Neutrophil (primary cell): ENCODE measurements around the gene NTSR1.

Experiments
- H3K27ac ChIP-seq: fragments of 200-600 bp; sonication (generic); 2 replicates; pipeline ENCODE4 v1.5.1; 2016; ENCODE audit warnings: mild to moderate bottlenecking, moderate library complexity
- H3K27me3 ChIP-seq: fragments of 200-600 bp; sonication (generic); 2 replicates; pipeline ENCODE4 v1.6.0; 2016; ENCODE audit warnings: mild to moderate bottlenecking
- H3K36me3 ChIP-seq: fragments of 200-600 bp; sonication (generic); 2 replicates; pipeline ENCODE4 v1.5.1; 2017
- H3K4me1 ChIP-seq, 2 experiments: fragments of 200-600 bp in 1 of 2; sonication (generic) in 1 of 2; 1 replicate in 1 of 2; 2 replicates in 1 of 2; pipeline versions ENCODE4 v1.5.1 to v1.6.1; 2013 to 2016; ENCODE audit warnings: low read depth in 1 of 2, low read length in 1 of 2, mild to moderate bottlenecking in 1 of 2, moderate library complexity in 1 of 2; ENCODE audit not compliant: control insufficient read depth in 1 of 2, insufficient read depth in 1 of 2
- H3K4me3 ChIP-seq, 2 experiments: fragments of 200-600 bp in 1 of 2; sonication (generic) in 1 of 2; 1 replicate in 1 of 2; 2 replicates in 1 of 2; pipeline ENCODE4 v1.5.1; 2013 to 2016; ENCODE audit warnings: low read depth in 1 of 2, low read length in 1 of 2, mild to moderate bottlenecking in 1 of 2, moderate library complexity in 1 of 2
- H3K9me3 ChIP-seq: fragments of 200-600 bp; sonication (generic); 2 replicates; pipeline ENCODE4 v1.5.1; 2016
- CTCF ChIP-seq: fragments of 200-600 bp; sonication (generic); IDR thresholded peaks from 2 replicates; pipeline ENCODE4 v1.5.1; 2016; ENCODE audit warnings: antibody characterized with exemption

NTSR1 gene

DNA sequence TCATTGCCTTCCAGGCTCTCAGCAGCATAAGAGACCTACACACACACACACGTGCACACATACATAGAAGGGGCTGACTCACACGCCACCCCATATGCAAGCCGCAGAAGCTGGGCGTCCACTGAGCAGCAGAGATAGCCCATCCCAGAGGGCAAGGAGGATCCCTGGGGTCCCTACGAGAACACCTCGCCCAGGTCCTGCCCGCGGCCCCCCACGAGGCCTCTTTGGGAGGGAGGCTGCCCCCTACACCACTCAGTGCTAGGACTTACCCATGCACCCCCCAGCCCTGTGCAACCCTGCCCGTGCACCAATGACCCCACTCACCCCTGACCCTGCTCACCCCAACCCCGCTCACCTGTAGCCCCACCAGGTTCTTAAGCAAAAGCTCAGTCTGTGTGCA, 20.6 kb upstream of the NTSR1 start:
- no peak for TF ChIP-seq CTCF
- no peak overlapping the region for H3K4me3 ChIP-seq
- no peaks in the 10 kb centered on the region for H3K9me3 ChIP-seq
- no peak overlapping the region for H3K27ac ChIP-seq
- peaks cover 22 to 38% of the 10 kb centered on the region in 2 experiments for H3K4me1 ChIP-seq
- H3K27me3 ChIP-seq, result peaks cover under 1% of the 10 kb centered on the region
- no peaks in the 10 kb centered on the region for H3K36me3 ChIP-seq

- no peak for TF ChIP-seq CTCF
- no peak overlapping the region for H3K27ac ChIP-seq
- no peak overlapping the region for H3K4me3 ChIP-seq
- H3K4me1 ChIP-seq, result peaks cover 18 to 31% of the 10 kb centered on the region in 2 experiments
- H3K27me3 ChIP-seq, result peaks cover 6% of the 10 kb centered on the region
- H3K9me3 ChIP-seq, result no peaks in the 10 kb centered on the region
- no peaks in the 10 kb centered on the region for H3K36me3 ChIP-seq
Observed at GRCh38 chr20:62688855-62689460, 19.7 kb upstream of the NTSR1 start.

DNA sequence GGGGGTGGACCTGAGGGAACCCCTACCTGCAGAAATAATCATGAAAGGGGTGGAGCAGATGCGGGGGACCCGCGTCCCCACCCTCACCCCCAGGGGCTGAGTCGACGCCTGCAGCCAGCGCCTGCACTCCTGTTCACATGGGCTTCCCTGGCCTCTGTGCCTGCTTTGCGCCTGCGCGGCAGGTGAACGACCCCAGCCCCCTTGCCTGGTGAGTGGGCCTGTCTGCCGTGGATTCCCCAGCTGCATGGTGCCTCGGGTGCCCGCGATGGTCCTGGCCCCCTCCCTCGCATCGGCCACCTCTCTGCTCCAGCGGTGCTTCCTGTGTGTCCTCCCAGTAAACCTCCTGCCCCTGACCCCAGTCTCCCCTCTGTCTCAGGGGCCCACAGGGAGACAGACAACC, 18.8 kb upstream of the NTSR1 start:
- Histone ChIP-seq H3K36me3 (no peaks in the 10 kb centered on the region), H3K27me3 (peaks cover 10% of the 10 kb centered on the region), H3K27ac (no peak overlapping the region), H3K4me1 (peaks cover 18 to 22% of the 10 kb centered on the region in 2 experiments), H3K9me3 (no peaks in the 10 kb centered on the region), H3K4me3 (no peak overlapping the region)
- no peak for TF ChIP-seq CTCF

GRCh38 chr20:62690261-62690820, 18.3 kb upstream of the NTSR1 start:
- no peaks in the 10 kb centered on the region for H3K36me3 ChIP-seq
- TF ChIP-seq CTCF, result no peak

DNA sequence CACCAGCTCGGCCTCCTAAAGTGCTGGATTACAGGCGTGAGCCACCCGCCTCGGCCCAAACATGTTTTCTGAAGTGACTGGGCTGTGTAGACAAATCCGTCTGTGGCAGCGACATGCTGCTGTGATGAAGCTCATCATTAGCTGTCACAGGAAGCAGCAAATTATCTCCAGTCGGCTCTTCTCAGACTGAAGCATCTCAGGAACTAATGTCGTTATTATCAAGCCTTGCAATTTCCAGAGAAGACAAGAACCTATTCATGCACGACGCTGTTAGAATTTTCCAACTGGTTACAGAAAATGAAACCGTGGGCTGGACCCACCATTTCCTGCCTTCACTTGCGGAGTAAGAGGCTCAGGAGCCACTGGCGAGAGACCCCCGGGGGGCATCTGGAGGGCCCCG, 17.1 kb upstream of the NTSR1 start:
- Histone ChIP-seq H3K27ac (no peak overlapping the region), H3K36me3 (no peaks in the 10 kb centered on the region), H3K27me3 (peaks cover 10% of the 10 kb centered on the region), H3K9me3 (no peaks in the 10 kb centered on the region), H3K4me3 (no peak overlapping the region), H3K4me1 (peaks cover 10 to 17% of the 10 kb centered on the region in 2 experiments)
- TF ChIP-seq CTCF, result no peak

More at GRCh38 chr20:62690261-62690820, 18.3 kb upstream of the NTSR1 start:
- no peaks in the 10 kb centered on the region for H3K9me3 ChIP-seq
- peaks cover 10% of the 10 kb centered on the region for H3K27me3 ChIP-seq
- peaks cover 18 to 19% of the 10 kb centered on the region in 2 experiments for H3K4me1 ChIP-seq
- H3K4me3 ChIP-seq, result no peak overlapping the region
- no peak overlapping the region for H3K27ac ChIP-seq
